H1 (cell line): Measurements from ENCODE around the gene PLPPR1.

Experiments
- SP2 ChIP-seq: IDR thresholded peaks from 2 replicates; pipeline ENCODE4 v1.6.1; 2012; ENCODE audit warnings: mild to moderate bottlenecking, low read length, inconsistent platforms
- TAF1 ChIP-seq: IDR thresholded peaks from 2 replicates; pipeline ENCODE4 v1.6.1; 2011; ENCODE audit warnings: mild to moderate bottlenecking, low read depth, low read length
- TF ChIP-seq, protein P1 (sequence below), 3 experiments: IDR thresholded peaks; 1 replicate in 2 of 3; 2 replicates in 1 of 3; pipeline versions ENCODE4 v1.5.1 to v1.6.1; 2011; ENCODE audit warnings: low read length in 3 of 3, mild to moderate bottlenecking in 3 of 3, inconsistent platforms in 2 of 3, low read depth in 1 of 3, moderate library complexity in 1 of 3; ENCODE audit not compliant: insufficient read depth in 1 of 3; ENCODE audit errors: control extremely low read depth in 1 of 3

DNA sequence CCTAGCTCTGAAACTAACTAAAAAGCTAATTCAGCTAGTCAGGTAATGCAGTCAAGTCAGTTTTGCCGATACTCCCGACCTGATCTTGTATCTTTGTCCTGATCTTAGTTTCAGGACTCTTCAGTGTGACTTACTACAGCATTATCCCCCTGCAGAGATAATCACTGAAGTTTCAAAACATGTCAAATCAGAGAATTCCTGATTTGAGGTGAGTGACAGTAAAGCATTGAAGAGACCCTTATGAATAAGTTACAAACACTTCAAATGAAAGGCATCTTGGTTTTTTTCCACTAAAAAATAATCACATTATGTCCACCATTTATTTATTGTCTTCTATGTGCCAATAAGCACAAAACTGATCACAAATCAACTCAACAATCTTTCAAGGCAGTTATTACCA, 308.7 kb downstream of the PLPPR1 start:
- TF ChIP-seq, protein P1, sequence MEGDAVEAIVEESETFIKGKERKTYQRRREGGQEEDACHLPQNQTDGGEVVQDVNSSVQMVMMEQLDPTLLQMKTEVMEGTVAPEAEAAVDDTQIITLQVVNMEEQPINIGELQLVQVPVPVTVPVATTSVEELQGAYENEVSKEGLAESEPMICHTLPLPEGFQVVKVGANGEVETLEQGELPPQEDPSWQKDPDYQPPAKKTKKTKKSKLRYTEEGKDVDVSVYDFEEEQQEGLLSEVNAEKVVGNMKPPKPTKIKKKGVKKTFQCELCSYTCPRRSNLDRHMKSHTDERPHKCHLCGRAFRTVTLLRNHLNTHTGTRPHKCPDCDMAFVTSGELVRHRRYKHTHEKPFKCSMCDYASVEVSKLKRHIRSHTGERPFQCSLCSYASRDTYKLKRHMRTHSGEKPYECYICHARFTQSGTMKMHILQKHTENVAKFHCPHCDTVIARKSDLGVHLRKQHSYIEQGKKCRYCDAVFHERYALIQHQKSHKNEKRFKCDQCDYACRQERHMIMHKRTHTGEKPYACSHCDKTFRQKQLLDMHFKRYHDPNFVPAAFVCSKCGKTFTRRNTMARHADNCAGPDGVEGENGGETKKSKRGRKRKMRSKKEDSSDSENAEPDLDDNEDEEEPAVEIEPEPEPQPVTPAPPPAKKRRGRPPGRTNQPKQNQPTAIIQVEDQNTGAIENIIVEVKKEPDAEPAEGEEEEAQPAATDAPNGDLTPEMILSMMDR (IDR thresholded peaks at IDR 0.05; ENCODE audit: control extremely low read depth in 1 of 3, insufficient read depth in 1 of 3, low read depth in 1 of 3, low read length in 3 of 3) = no peak
- TF ChIP-seq TAF1 (no peak), SP2 (no peak)
